GM23338 (cell line): Measurements from ENCODE around the gene GRM4. TPM values are rescaled to one million over a fixed set of nuclear protein-coding genes. Genes with fewer than 3 reads are reported as not detected.
A peak's percentile ranks its signal among the peaks of the same experiment; 100 is the strongest.

Source experiments
- ATAC-seq: fragments of 200-7000 bp; cut with Tn5 transposase; 3 replicates; pipeline ENCODE4 v1.9.1; 2020
- DNase-seq: peaks from one replicate; pipeline ENCODE4 v3.0.0-alpha.2; 2015; ENCODE audit warnings: low spot score
- H2AFZ ChIP-seq: fragments of 200-600 bp; sonication (generic); 2 replicates; pipeline ENCODE4 v1.8.0; 2016; ENCODE audit warnings: antibody characterized with exemption, mild to moderate bottlenecking, moderate library complexity
- H3F3A ChIP-seq: fragments of 200-600 bp; sonication (generic); replicated peaks from 2 replicates; pipeline ENCODE4 v1.8.0; 2017; ENCODE audit warnings: antibody characterized with exemption, mixed run types, low read depth
- H3K27ac ChIP-seq: fragments of 200-600 bp; sonication (generic); 2 replicates; pipeline ENCODE4 v1.6.1; 2016; ENCODE audit warnings: low read depth
- H3K27me3 ChIP-seq: fragments of 200-600 bp; sonication (generic); 2 replicates; pipeline ENCODE4 v1.8.0; 2016; ENCODE audit warnings: mild to moderate bottlenecking, mixed run types, moderate library complexity; ENCODE audit not compliant: insufficient read depth
- H3K36me3 ChIP-seq: fragments of 200-600 bp; sonication (generic); 2 replicates; pipeline ENCODE4 v1.8.0; 2016; ENCODE audit warnings: mild to moderate bottlenecking; ENCODE audit not compliant: insufficient read depth
- H3K4me1 ChIP-seq: fragments of 200-600 bp; sonication (generic); 2 replicates; pipeline ENCODE4 v1.8.0; 2016; ENCODE audit warnings: mild to moderate bottlenecking, moderate library complexity; ENCODE audit not compliant: insufficient read depth
- H3K4me2 ChIP-seq: fragments of 200-600 bp; sonication (generic); 2 replicates; pipeline ENCODE4 v1.7.1; 2017; ENCODE audit warnings: mixed run types
- H3K4me3 ChIP-seq: fragments of 200-600 bp; sonication (generic); 2 replicates; pipeline ENCODE4 v1.6.1; 2016; ENCODE audit warnings: mixed run types
- H3K79me2 ChIP-seq: fragments of 200-600 bp; sonication (generic); replicated peaks from 2 replicates; pipeline ENCODE4 v1.8.0; 2017; ENCODE audit warnings: mild to moderate bottlenecking; ENCODE audit not compliant: insufficient read depth
- H3K9me2 ChIP-seq: fragments of 200-600 bp; sonication (generic); 2 replicates; pipeline ENCODE4 v1.8.0; 2017; ENCODE audit not compliant: insufficient read depth
- H4K20me1 ChIP-seq: fragments of 200-600 bp; sonication (generic); replicated peaks from 2 replicates; pipeline ENCODE4 v1.8.0; 2017; ENCODE audit warnings: mild to moderate bottlenecking; ENCODE audit not compliant: insufficient read depth
- H3K27ac Mint-ChIP-seq: 2 replicates; pipeline ENCODE4 v1.8.0; 2020; ENCODE audit warnings: inconsistent platforms, mild to moderate bottlenecking, moderate library complexity, mixed read lengths
- H3K27me3 Mint-ChIP-seq: 3 replicates; pipeline ENCODE4 v1.8.0; 2022; ENCODE audit warnings: low read depth, mild to moderate bottlenecking, moderate library complexity, mixed read lengths, inconsistent platforms; ENCODE audit not compliant: insufficient read depth, poor library complexity
- H3K36me3 Mint-ChIP-seq: 3 replicates; pipeline ENCODE4 v1.8.0; 2021; ENCODE audit warnings: low read depth, mild to moderate bottlenecking, inconsistent platforms, moderate library complexity, mixed read lengths
- H3K4me1 Mint-ChIP-seq: 3 replicates; pipeline ENCODE4 v1.8.0; 2020; ENCODE audit warnings: mild to moderate bottlenecking, inconsistent platforms, mixed read lengths
- H3K4me3 Mint-ChIP-seq: 3 replicates; pipeline ENCODE4 v1.8.0; 2021; ENCODE audit warnings: moderate library complexity, mild to moderate bottlenecking, inconsistent platforms, mixed read lengths
- H3K9me3 Mint-ChIP-seq: 3 replicates; pipeline ENCODE4 v1.8.0; 2020; ENCODE audit warnings: moderate library complexity, mild to moderate bottlenecking, inconsistent platforms, mixed read lengths
- CREB1 ChIP-seq: fragments of 250-450 bp; sonication (Bioruptor Pico); IDR thresholded peaks from 2 replicates; pipeline ENCODE4 v1.5.0; 2020; ENCODE audit warnings: low read depth, mild to moderate bottlenecking, moderate library complexity
- EZH2 ChIP-seq: fragments of 200-600 bp; sonication (generic); IDR thresholded peaks from one replicate; pipeline ENCODE4 v1.8.0; 2017; ENCODE audit warnings: antibody characterized with exemption, mild to moderate bottlenecking, low read depth; ENCODE audit not compliant: unreplicated experiment
- JUNB ChIP-seq: IDR thresholded peaks from one replicate; pipeline ENCODE4 v1.6.1; 2016; ENCODE audit warnings: antibody characterized with exemption; ENCODE audit not compliant: unreplicated experiment
- NANOG ChIP-seq: IDR thresholded peaks from 2 replicates; pipeline ENCODE4 v1.6.1; 2016; ENCODE audit warnings: antibody characterized with exemption, borderline replicate concordance
- REST ChIP-seq: IDR thresholded peaks from one replicate; pipeline ENCODE4 v1.6.1; 2018; ENCODE audit warnings: antibody characterized with exemption; ENCODE audit not compliant: unreplicated experiment
- ZNF114 ChIP-seq: fragments of 250-450 bp; sonication (Bioruptor Pico); IDR thresholded peaks from 2 replicates; pipeline ENCODE4 v1.5.0; 2020; ENCODE audit warnings: mild to moderate bottlenecking, moderate library complexity
- polyA plus RNA-seq: library from polyadenylated mRNA; unstranded; fragments of >200 nt; fragmentation: Nextera tagmentation; extraction: Ambion mirVana; gene quantifications from 2 replicates; pipeline ENCODE4 v1.2.1, GENCODE V29; 2016
- total RNA-seq: library from RNA; depleted of rRNA; stranded (reverse); fragments of >200 nt; shearing (Covaris generic); gene quantifications from 2 replicates; pipeline ENCODE4 v1.2.3, GENCODE V29; 2014
- TF ChIP-seq, protein P1 (sequence below): fragments of 250-450 bp; sonication (Bioruptor Pico); IDR thresholded peaks from 2 replicates; pipeline ENCODE4 v1.5.0; 2020; ENCODE audit warnings: mild to moderate bottlenecking, moderate library complexity
- TF ChIP-seq, protein P2 (sequence below): IDR thresholded peaks from 2 replicates; pipeline ENCODE4 v1.6.1; 2016; ENCODE audit warnings: antibody characterized with exemption
- TF ChIP-seq, protein P3 (sequence below), 2 experiments: fragments of 200-600 bp in 1 of 2; sonication (generic) in 1 of 2; conservative IDR thresholded peaks; 2 replicates each; pipeline versions ENCODE4 v1.5.1 to v1.6.1; 2016 to 2017; ENCODE audit warnings: antibody characterized with exemption in 2 of 2, low read depth in 2 of 2, mild to moderate bottlenecking in 2 of 2, moderate library complexity in 1 of 2

Gene GRM4
- total and polyA plus RNA-seq, 2 experiments from 2014 or later = 7.0 to 30.6 TPM

DNA sequence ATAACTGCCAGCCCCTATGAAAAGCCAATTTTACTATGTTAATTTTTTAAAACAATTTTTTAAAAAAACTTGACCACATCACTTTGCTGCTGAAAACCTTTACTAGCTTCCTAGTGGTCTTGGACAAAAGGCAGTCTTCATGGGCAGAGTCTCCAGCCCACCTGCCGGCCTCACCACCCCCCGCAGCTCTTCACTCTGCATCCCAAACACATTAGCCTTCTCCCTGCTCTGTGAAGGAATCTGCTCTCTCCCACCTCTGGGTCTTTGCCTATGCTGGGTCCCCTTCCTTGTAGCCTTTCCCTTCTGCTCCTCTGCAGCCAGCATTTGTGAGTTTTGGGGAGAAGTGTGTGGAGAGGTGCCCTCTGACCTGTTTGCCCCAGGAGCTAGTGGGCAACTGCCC is 171.4 kb downstream of the GRM4 start:
- no peaks in the 10 kb centered on the region for H3K79me2 ChIP-seq
- 0 out of 2 replicates have a peak overlapping the region, but pooled peaks have one; percentile 5 for H3K4me2 ChIP-seq
- no peaks in the 10 kb centered on the region for H4K20me1 ChIP-seq
- no peaks in the 10 kb centered on the region for H3K36me3 Mint-ChIP-seq
- no peaks in the 10 kb centered on the region for H3K36me3 ChIP-seq
- H3K4me1 Mint-ChIP-seq = peaks cover 12% of the 10 kb centered on the region
- TF ChIP-seq JUNB (no peak), CREB1 (no peak), EZH2 (no peak), NANOG (no peak), ZNF114 (CRISPR knock-in tag) (no peak), REST (no peak)
- TF ChIP-seq, protein P1, sequence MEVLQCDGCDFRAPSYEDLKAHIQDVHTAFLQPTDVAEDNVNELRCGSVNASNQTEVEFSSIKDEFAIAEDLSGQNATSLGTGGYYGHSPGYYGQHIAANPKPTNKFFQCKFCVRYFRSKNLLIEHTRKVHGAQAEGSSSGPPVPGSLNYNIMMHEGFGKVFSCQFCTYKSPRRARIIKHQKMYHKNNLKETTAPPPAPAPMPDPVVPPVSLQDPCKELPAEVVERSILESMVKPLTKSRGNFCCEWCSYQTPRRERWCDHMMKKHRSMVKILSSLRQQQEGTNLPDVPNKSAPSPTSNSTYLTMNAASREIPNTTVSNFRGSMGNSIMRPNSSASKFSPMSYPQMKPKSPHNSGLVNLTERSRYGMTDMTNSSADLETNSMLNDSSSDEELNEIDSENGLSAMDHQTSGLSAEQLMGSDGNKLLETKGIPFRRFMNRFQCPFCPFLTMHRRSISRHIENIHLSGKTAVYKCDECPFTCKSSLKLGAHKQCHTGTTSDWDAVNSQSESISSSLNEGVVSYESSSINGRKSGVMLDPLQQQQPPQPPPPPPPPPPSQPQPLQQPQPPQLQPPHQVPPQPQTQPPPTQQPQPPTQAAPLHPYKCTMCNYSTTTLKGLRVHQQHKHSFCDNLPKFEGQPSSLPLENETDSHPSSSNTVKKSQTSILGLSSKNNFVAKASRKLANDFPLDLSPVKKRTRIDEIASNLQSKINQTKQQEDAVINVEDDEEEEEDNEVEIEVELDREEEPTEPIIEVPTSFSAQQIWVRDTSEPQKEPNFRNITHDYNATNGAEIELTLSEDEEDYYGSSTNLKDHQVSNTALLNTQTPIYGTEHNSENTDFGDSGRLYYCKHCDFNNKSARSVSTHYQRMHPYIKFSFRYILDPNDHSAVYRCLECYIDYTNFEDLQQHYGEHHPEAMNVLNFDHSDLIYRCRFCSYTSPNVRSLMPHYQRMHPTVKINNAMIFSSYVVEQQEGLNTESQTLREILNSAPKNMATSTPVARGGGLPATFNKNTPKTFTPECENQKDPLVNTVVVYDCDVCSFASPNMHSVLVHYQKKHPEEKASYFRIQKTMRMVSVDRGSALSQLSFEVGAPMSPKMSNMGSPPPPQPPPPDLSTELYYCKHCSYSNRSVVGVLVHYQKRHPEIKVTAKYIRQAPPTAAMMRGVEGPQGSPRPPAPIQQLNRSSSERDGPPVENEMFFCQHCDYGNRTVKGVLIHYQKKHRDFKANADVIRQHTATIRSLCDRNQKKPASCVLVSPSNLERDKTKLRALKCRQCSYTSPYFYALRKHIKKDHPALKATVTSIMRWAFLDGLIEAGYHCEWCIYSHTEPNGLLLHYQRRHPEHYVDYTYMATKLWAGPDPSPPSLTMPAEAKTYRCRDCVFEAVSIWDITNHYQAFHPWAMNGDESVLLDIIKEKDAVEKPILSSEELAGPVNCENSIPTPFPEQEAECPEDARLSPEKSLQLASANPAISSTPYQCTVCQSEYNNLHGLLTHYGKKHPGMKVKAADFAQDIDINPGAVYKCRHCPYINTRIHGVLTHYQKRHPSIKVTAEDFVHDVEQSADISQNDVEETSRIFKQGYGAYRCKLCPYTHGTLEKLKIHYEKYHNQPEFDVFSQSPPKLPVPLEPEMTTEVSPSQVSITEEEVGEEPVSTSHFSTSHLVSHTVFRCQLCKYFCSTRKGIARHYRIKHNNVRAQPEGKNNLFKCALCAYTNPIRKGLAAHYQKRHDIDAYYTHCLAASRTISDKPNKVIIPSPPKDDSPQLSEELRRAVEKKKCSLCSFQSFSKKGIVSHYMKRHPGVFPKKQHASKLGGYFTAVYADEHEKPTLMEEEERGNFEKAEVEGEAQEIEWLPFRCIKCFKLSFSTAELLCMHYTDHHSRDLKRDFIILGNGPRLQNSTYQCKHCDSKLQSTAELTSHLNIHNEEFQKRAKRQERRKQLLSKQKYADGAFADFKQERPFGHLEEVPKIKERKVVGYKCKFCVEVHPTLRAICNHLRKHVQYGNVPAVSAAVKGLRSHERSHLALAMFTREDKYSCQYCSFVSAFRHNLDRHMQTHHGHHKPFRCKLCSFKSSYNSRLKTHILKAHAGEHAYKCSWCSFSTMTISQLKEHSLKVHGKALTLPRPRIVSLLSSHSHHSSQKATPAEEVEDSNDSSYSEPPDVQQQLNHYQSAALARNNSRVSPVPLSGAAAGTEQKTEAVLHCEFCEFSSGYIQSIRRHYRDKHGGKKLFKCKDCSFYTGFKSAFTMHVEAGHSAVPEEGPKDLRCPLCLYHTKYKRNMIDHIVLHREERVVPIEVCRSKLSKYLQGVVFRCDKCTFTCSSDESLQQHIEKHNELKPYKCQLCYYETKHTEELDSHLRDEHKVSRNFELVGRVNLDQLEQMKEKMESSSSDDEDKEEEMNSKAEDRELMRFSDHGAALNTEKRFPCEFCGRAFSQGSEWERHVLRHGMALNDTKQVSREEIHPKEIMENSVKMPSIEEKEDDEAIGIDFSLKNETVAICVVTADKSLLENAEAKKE (CRISPR knock-in tag) = no peak
- TF ChIP-seq, protein P2, sequence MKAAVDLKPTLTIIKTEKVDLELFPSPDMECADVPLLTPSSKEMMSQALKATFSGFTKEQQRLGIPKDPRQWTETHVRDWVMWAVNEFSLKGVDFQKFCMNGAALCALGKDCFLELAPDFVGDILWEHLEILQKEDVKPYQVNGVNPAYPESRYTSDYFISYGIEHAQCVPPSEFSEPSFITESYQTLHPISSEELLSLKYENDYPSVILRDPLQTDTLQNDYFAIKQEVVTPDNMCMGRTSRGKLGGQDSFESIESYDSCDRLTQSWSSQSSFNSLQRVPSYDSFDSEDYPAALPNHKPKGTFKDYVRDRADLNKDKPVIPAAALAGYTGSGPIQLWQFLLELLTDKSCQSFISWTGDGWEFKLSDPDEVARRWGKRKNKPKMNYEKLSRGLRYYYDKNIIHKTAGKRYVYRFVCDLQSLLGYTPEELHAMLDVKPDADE = no peak
- TF ChIP-seq, protein P3, sequence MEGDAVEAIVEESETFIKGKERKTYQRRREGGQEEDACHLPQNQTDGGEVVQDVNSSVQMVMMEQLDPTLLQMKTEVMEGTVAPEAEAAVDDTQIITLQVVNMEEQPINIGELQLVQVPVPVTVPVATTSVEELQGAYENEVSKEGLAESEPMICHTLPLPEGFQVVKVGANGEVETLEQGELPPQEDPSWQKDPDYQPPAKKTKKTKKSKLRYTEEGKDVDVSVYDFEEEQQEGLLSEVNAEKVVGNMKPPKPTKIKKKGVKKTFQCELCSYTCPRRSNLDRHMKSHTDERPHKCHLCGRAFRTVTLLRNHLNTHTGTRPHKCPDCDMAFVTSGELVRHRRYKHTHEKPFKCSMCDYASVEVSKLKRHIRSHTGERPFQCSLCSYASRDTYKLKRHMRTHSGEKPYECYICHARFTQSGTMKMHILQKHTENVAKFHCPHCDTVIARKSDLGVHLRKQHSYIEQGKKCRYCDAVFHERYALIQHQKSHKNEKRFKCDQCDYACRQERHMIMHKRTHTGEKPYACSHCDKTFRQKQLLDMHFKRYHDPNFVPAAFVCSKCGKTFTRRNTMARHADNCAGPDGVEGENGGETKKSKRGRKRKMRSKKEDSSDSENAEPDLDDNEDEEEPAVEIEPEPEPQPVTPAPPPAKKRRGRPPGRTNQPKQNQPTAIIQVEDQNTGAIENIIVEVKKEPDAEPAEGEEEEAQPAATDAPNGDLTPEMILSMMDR (conservative IDR thresholded peaks at IDR 0.05; ENCODE audit: low read depth in 2 of 2) = no peak
- DNase-seq = peak; percentile 35
- H3K4me3 Mint-ChIP-seq = peak overlapping the region; percentile 38; the same call in 1 of the 3 replicates
- peaks cover 8% of the 10 kb centered on the region; the same call in 2 of the 3 replicates for H3K9me3 Mint-ChIP-seq
- peaks cover 16% of the 10 kb centered on the region for H3K27me3 Mint-ChIP-seq
- H3K27ac Mint-ChIP-seq = no peak overlapping the region
- H3K4me1 ChIP-seq = peaks cover 9% of the 10 kb centered on the region
- no peaks in the 10 kb centered on the region for H3K9me2 ChIP-seq
- H3F3A ChIP-seq = no peaks in the 10 kb centered on the region
- H3K27me3 ChIP-seq = peaks cover 28% of the 10 kb centered on the region
- ATAC-seq = peak; percentile 77
- H2AFZ ChIP-seq = no peak overlapping the region
- H3K27ac ChIP-seq = no peak overlapping the region
- H3K4me3 ChIP-seq = no peak overlapping the region
